PFSK-1 (cell line): ENCODE results near the gene NRP1.

Experiments used
- FOXP2 ChIP-seq: optimal IDR thresholded peaks from 2 replicates; pipeline ENCODE3; 2011; ENCODE audit warnings: borderline replicate concordance, control low read depth, inconsistent platforms; ENCODE audit not compliant: insufficient read depth; ENCODE audit errors: extremely low read length, extremely low read depth
- POLR2AphosphoS5 ChIP-seq: IDR thresholded peaks from 2 replicates; pipeline ENCODE4 v1.6.1; 2012; ENCODE audit warnings: low read depth, mild to moderate bottlenecking, control low read depth, low read length, moderate library complexity
- TAF1 ChIP-seq: IDR thresholded peaks from 2 replicates; pipeline ENCODE4 v1.6.1; 2012; ENCODE audit warnings: low read length, control low read depth, borderline replicate concordance; ENCODE audit not compliant: insufficient read depth
- TF ChIP-seq, protein P1 (sequence below), 2 experiments: IDR thresholded peaks; 2 replicates each; pipeline versions ENCODE4 v1.6.1 to v1.8.0; 2011 to 2012; ENCODE audit warnings: low read depth in 2 of 2, low read length in 2 of 2, control low read depth in 1 of 2, inconsistent platforms in 1 of 2, mild to moderate bottlenecking in 1 of 2, moderate library complexity in 1 of 2; ENCODE audit not compliant: insufficient read depth in 1 of 2

DNA sequence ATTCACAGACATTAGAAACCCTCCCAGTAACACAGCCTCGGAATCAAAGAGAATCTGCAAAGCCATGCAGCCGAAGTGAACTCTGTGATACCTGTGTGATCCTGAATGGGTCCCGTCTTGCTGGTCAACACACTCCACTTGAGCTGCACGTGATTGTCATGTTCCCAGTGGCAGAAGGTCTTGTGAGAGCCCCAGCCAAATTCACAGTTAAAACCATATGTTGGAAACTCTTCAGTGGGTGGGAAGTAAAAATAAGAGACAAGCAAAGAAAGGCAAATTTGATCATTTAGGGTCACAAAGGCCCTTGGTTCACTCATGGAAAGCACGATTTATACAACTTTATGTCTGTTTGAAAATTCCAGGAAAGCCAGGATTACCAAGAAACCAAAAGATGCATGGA, 142.3 kb downstream of the NRP1 start:
- no peak for TF ChIP-seq TAF1
- TF ChIP-seq POLR2AphosphoS5: no peak
- TF ChIP-seq, protein P1, sequence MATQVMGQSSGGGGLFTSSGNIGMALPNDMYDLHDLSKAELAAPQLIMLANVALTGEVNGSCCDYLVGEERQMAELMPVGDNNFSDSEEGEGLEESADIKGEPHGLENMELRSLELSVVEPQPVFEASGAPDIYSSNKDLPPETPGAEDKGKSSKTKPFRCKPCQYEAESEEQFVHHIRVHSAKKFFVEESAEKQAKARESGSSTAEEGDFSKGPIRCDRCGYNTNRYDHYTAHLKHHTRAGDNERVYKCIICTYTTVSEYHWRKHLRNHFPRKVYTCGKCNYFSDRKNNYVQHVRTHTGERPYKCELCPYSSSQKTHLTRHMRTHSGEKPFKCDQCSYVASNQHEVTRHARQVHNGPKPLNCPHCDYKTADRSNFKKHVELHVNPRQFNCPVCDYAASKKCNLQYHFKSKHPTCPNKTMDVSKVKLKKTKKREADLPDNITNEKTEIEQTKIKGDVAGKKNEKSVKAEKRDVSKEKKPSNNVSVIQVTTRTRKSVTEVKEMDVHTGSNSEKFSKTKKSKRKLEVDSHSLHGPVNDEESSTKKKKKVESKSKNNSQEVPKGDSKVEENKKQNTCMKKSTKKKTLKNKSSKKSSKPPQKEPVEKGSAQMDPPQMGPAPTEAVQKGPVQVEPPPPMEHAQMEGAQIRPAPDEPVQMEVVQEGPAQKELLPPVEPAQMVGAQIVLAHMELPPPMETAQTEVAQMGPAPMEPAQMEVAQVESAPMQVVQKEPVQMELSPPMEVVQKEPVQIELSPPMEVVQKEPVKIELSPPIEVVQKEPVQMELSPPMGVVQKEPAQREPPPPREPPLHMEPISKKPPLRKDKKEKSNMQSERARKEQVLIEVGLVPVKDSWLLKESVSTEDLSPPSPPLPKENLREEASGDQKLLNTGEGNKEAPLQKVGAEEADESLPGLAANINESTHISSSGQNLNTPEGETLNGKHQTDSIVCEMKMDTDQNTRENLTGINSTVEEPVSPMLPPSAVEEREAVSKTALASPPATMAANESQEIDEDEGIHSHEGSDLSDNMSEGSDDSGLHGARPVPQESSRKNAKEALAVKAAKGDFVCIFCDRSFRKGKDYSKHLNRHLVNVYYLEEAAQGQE (IDR thresholded peaks at IDR 0.05; ENCODE audit: insufficient read depth in 1 of 2, low read depth in 2 of 2, low read length in 2 of 2): no peak
- no peak for TF ChIP-seq FOXP2
